HG02642 (cell line): Measurements from ENCODE around the gene PTPN13.

Source experiments
- ATAC-seq: cut with Tn5 transposase; IDR thresholded peaks from one replicate; pipeline ENCODE4 v1.9.1; 2021; ENCODE audit warnings: mild to moderate bottlenecking; ENCODE audit not compliant: unreplicated experiment, poor library complexity

PTPN13 gene

DNA sequence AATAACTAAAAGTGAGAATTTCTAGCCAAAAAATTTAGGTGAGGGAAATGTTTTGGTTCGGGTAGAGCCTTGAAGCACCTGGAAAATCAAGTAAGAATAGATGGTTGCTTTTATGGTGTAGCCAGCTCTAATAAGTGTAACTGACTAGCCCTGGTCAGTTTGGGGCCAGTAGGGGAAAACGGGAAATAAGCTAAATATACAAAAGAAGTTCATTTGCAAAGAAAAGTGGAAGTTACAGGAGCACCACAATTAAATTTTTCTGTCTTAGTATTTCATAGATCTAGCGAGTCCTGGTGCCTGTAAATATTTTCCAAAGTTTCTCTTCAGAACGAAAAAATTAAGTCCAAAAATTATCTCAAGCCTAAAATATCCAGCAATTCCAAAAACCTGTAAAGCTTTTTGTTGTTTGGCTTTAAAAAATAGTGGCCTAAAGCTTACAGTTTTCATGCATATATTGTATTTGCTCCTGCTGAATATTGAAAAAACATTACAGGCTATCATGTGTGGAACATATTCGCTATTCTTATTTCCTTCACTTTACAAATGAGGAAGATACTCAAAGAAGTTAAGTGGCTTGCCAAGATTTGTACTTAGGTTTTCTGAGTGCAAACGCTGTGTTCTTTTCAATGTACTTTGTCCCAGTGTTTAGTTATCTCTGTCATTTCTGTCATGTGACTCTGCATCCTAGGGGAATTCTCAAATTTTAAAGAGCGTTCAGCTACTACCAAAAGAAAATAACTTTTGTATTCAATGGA is 7.3 kb upstream of the PTPN13 start:
- no peak for ATAC-seq

DNA sequence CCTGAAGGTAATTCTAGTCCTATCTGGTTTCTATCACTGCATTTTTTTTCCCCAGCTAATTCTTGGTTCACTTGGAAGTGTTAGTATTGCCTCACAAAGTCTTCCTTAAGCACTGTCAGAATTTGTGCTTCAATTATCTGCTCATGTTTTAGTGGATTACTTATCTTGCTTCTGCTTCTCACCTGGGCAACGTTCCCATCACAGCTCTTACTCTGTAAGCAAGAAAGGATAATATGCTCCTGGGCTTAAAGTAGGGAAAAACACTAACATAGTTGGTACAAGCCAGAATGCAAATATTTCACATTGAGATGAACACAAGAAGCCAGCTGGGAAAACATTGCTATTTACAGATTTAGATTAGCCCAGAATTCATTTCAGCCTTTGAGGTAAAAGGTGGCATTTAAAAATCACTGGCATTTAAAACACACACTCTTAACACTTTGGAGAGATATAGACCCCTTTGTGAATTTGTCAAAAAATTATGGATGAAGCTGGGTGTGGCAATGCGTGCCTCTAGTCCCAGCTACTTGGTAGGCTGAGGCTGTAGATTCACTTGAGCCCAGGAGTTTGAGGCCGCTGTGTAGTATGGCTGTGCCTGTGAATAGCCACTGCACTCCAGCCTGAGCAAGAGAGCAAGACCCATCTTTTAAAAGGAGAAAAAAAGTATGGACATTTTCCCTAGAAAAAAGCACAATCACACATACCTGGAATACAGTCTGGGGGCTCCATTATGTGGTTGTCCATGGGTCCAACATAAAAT is 6.6 kb upstream of the PTPN13 start:
- no peak for ATAC-seq

DNA sequence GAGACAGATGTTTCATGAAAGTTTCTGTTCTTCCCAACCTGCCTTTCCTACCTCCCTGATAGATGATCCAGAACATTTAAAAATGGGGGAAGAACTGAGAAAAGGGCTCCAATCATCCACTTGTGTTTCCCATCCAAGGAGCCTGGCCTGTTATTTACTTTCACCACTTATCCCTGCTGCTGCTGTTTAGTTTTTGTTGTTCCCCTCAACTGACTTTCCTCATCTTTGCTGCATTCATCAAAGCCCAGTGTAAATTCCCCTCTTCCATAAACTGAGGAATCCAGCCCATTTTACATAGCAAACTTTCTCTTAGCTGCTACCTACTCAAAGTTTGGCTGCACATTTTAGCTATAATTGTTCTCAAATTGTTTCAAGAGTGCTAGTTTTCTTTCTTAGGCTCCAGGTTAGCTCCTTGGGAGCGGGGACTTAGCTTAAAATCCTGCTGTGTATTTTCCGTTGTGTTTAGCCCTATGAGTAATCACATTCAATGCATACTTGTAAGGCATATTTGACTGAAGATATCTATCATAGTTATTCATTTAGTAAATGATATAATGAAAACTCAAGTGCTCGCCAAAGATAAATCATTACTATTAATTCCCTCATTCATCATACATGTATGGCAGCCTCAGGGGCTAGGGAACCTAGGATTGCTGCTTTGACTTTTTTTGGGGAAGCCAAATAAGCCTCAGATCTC is 1.4 kb upstream of the PTPN13 start:
- ATAC-seq = no peak

DNA sequence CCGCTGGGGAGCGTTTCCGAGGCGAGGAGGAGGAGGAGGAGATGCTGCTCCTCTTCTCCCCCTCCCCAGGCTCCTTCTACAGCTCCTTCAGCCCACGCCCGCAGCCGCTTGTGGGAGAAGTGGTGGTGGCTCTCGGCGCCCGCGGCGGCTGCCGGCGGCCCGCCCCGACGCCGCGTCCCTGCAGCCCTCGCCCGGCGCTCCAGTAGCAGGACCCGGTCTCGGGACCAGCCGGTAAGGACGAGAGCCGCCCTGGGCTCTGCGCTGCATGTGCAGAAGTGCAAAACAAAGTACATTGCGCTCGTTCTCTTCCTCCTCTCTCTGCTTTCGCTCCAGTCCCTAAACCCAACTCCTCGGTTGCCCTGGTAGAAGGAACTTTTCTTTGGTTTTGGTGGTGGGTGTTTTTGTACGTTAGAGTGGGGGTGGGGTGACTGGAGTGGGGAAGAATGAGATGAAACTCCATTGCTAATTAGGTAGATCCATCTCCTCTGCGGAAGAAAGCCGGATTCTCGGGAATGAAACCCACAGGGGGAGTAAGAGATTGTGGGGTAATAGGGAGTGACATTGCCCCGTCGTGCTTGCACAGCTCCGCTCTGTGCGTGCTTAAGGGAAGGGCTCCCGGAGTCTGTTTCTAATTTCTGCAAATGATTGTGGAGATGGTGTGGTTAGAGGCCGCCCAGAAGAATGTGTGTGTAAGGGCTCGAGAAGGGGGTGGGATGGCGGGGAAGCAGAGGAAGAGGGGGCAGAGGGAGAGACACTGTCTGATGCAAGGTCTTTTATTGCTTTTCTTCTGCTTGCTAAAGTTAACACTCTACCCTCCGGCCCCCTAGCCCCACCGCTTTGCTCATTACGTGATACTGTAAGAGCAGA is 677 bp downstream of the PTPN13 start:
- peak; percentile 30 for ATAC-seq

DNA sequence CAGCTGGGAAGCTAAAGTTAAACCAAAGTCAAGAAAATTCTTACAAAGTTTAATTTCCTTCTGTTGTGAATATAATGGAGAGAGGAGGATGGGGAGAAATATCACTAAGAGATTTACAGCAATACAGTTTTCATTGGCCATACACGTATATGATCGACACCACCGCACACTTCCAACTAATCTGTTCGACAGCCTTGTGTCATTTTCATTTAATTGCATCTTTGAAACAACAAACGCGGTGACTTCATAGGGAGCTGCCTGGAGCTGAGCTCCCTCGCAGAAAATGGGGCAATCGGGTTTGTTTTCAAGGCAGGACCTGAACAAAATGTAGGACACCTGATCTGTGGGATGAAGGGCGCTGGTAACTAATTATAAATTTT is 1.3 kb downstream of the PTPN13 start:
- no peak for ATAC-seq

DNA sequence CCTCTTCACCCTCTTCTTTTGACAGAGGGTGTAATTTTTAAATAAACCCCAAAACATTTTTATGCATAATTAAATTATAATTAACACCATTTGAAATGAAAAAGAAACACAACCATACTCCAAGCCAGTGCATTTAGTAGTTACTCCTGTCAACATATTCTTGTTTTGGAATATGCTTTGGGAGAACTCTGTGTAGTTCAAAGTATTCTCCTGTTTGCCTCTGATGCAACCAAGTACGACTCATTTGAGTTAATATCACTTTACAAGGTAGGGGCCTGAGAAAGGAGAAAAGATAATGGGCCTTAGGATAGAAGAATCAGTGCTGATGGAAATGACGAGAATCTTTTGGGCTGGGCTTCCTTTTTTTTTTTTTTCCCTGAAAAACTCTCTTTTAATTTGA is 2.7 kb downstream of the PTPN13 start:
- no peak for ATAC-seq

DNA sequence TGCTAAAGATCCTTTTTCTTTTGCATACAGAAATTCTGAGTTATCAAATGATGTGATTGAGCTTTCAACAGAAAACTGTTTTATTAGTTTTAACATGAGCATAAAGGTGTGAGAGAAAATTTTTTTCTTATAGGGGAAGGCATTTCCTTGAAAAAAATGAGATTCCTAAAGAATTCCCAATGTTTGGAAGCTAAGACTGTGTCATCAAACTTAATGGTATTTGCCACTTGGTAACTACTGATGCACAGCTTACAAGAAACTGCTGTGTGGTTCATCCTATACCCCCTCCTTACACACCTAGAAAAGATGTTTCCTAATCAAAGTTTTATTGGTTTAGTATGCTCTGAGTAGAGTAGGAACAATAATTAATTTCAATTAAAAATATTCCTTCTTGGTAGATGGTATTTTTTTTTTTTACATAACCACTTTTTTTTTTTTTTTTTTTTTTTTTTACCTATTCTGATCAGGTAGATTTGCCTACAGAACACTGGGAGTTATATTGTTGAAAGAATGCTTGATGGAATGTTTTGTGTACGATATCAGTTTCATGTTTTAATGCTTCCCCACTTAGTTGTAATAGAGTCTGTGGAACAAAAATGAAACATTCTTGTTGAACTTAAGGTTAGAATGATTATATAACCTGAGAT is 6.0 kb downstream of the PTPN13 start:
- ATAC-seq = no peak

DNA sequence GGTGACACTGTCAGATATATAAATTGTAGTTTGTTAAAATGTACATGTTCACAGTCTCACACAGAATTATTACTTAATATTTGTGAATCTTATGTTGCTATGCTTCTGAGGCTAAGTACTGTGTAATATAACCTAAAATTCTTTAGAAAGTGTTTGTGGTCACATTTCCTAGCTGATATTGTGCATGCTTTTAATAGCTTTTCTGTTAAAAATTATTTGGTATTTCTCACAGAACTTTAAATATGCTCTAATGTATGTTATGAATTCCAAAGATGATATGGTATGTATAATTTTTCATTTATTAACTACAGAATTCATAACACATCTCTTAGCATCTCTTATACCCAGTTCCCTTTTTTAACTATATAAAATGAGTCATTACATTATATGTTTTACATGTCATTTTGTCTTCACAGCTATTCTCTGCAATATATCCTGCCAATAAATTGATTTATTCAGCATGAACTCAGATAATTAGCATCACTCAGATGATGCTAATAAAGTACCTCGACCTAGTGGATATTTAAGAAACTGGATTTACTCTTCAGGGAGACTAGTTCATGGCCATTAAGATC is 9.3 kb downstream of the PTPN13 start:
- ATAC-seq = no peak

DNA sequence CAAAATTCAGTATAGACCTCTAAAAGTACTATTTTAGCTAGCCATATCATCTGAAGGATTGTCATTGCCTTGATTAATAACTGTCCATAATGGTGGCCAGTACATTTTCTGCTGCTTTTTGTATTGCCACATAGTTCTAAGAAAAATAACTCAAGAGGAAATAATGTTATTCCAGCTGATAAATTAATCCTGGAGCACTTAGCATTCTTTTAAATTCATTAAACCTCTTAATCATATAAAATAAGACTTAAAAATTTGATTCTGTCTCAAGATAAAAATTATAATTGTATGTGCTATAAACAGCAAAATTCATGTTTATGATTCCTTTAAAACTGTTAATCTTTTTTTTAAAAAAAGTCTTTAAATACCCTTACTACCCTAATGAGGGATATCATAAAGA is 12.7 kb downstream of the PTPN13 start:
- ATAC-seq = no peak

DNA sequence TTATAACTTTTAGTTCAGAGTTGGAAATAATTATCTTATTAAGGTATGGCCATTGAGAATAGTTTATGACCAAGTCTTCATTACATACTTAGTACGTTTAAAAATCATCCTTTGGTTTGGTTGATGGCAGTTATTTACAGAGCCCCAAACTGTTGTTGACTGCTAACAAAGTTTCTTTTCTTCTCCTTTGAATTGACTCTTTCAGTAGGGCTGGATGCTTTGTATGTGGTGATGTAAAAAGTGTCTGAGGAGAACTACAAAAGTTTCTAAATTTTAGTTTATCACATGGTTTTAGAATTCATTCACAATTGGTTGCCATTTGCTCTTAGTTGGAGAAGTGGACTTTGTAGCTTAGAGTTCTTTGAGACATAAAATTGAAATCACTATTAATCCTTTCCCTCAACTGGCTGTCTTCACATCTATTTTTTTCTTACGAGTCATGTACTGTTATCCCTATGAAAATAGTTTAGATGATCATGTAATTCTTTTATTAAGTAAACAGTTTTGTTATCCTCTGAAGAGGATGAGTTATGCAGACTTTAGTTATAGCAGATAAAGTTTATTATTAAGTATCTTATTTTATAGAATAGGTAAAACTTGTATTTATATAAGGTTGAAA is 14.8 kb downstream of the PTPN13 start:
- ATAC-seq = no peak

DNA sequence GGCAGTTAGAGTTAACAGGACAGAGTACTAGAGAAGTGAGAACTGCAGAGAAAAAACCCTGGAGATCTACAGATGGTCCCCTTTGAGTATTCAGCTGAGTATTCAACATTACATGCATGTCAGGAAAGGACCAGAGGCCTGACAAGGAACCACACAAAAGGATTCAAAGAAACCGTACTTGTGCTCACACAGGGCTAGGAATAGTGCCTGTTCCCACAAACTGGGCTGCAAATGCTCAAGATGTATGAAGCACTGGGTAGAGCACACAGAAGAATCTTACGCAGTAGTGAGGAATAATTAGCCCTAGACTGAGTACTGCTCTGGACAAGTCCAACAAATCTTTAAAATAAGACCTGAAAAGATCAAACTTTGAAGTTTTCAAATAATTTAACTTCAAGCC is 17.6 kb downstream of the PTPN13 start:
- ATAC-seq = no peak

DNA sequence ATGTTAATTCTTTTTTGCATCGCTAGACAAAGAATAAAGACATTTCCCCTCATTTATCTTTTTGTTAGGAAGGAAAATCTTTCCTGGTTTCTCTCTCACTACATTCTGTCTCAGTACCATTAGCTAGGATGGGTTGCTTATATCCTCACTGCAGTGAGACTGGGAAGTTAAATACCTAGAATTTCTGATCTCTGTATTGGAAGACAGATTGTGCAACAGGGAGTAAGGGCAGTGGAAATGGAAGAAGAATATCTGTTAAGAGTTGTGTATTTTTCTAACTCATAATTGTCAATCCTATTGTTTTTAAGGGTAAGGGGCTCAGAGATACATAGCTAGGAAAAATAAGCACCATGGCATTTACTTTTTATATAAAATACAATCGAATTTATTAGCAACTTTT is 19.6 kb downstream of the PTPN13 start:
- no peak for ATAC-seq

DNA sequence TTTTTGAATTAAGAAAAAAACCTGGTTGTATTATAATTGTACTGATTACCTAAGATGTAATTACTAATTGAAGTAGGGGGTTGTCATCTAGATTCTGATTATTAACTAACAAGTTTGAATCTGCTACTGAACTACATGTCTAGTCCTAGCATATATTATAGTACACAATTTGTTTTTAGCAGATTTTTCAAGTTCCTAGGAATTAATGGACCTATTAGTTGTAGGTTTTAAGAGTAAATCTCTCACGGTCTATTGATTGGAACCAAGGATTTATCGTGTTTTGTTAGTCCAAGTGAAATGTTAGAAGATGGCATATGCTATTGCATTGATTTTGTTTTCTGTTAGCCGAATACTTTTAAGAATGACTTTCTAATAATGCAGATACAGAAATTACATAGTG is 20.8 kb downstream of the PTPN13 start:
- no peak for ATAC-seq

DNA sequence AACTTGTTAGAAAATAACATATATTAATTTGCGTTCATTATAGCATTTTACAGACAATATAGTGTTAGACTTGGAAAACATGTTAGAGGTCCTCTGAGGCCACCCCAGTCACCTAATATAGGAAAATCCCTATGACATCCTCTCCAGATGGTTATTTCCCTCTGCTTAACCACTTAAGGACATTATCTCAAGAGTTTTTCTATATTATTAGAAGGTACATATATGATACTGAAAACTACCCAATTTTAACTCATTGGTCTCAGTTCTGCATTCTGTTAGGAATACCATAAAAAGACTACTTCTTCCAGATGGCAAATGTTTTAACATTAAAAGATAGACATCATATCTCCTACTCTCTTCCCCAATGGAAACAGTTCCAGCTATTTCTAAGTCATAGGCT is 21.4 kb downstream of the PTPN13 start:
- ATAC-seq = no peak

DNA sequence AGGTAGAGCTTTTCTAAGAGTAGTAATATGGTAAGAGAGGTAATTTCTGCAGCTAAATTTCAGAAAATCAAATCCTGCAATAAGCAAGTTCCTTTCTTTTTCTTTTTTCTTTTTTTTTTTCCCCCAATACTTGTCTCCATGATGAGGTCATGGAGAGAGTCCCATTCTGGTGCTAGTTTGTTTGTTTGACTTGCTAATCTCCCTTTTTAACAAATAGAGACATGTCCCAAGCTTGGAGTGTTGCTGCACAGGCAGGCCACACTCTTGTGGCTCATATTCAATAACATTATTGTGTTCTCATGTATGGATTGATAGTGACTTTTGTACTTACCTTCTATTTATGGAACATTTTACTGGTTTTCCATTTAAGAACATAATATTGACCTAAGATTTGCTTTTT is 25.5 kb downstream of the PTPN13 start:
- no peak for ATAC-seq

DNA sequence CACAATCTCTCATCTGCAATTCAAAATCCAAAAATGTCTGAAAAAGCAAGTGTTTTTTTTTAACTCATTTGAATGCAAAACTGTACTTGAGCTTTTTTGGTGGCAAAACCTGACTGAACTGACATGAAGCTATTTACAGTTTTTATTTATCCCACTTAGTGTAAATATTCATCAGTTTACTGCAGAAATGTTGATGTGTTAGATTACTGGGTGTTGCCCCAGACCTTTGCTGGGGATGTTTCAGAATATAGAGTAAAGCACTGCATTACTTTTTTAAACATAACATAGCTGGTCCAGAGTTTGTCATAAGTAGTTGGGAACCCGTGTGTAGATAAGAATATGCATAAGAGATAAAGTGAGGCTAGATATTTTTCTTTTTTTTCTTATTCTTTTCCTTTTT is 27.3 kb downstream of the PTPN13 start:
- no peak for ATAC-seq

DNA sequence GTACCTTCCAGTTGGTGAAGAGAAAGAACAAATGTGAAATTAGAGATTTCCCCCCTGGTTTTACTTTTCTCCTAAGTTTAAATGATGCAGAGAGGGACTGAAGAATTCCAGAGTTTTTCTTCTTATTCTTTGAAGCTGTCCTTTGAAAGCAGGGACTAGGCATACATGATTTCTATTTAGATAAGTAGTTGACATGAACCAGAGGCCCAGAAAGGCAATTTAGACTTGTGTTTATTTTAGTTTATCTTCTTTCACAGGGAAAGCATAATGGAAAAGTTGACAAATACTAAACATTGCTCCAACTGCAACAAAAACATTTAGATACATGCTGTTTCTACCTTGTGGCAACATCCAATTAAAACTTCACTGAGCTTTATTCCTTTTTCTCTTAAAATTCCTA is 32.0 kb downstream of the PTPN13 start:
- ATAC-seq = no peak

DNA sequence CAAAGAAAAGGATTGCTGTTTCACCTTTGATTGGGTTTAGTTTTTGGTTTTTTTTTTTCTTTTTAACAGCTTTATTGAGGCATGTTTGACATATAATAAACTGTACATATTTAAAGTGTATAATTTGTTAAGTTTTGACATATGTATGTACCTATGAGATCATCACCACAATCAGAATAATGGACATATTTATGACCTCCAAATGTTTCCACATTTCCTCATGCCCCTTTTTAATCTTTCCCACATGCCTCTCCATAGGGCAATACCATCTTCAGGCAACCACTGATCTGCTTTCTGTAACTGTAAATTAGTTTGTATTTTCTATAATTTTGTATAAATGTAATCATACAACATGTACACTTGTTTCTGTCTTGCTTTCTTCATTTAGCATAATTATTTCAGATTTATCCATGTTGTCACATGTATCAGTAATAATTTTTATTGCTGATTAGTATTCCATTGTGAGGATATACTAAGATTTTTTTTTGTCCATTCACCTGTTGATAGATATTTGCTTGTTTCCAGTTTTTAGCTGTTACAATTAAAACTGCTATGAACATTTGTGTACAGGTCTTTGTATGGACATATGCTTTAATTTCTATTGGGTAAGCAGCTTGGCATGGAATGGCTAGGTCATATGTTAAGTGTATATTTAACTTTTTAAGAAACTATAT is 33.5 kb downstream of the PTPN13 start:
- ATAC-seq = no peak

DNA sequence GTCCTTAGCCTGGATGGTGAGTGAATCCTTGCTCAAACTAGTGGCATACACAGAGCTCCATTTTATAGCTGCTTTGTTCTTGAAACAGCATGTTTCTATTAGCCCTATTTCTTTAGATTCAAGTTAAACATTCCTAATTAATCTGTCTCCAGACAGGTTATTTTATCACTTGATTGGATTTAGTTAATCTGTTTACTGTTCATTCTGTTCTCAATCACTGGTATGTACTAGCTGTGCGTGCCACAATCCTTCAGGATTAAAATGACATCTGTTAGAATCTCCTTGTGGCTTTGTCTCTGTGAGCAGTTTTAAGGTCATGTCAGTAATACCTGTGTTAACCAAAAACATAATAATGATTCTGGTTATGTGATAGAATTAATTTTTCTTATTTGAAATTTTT is 36.5 kb downstream of the PTPN13 start:
- no peak for ATAC-seq
